NCI-H2081 treated with DMSO at 0.1 percent for 48 hours (cell line): ENCODE results near the gene RALY.

Experiments used
- DNase-seq: peaks from one replicate; lab custom pipeline; 2025; lab: John Stamatoyannopoulos, UW

RALY gene

GRCh38 chr20:34047010-34047687, 53.4 kb downstream of the RALY start:
- no peak for DNase-seq

GRCh38 chr20:34047917-34048316, 54.2 kb downstream of the RALY start:
- peak; percentile 19 for DNase-seq

- DNase-seq: no peak
These were observed 55.7 kb downstream of the RALY start for GRCh38 chr20:34049389-34049788.

GRCh38 chr20:34049897-34050695, 56.4 kb downstream of the RALY start:
- no peak for DNase-seq

GRCh38 chr20:34052414-34052813, 58.7 kb downstream of the RALY start:
- no peak for DNase-seq

- DNase-seq: no peak
These were observed 61.6 kb downstream of the RALY start for GRCh38 chr20:34055290-34055689.

- DNase-seq: no peak
These were observed 65.1 kb downstream of the RALY start for GRCh38 chr20:34058831-34059230.

GRCh38 chr20:34060970-34061369, 67.3 kb downstream of the RALY start:
- DNase-seq: no peak

- DNase-seq: no peak
These were observed 68.0 kb downstream of the RALY start for GRCh38 chr20:34061695-34062094.

GRCh38 chr20:34062570-34063482, 69.1 kb downstream of the RALY start:
- no peak for DNase-seq

GRCh38 chr20:34064286-34064685, 70.6 kb downstream of the RALY start:
- DNase-seq: no peak

GRCh38 chr20:34065260-34065659, 71.5 kb downstream of the RALY start:
- no peak for DNase-seq

- DNase-seq: no peak
These were observed 72.9 kb downstream of the RALY start for GRCh38 chr20:34066476-34067090.

GRCh38 chr20:34068001-34068400, 74.3 kb downstream of the RALY start:
- DNase-seq: no peak

- DNase-seq: peak; percentile 19
These were observed 75.8 kb downstream of the RALY start for GRCh38 chr20:34069341-34070078.

- no peak for DNase-seq
These were observed 76.3 kb downstream of the RALY start for GRCh38 chr20:34070079-34070439.

- no peak for DNase-seq
These were observed 77.1 kb downstream of the RALY start for GRCh38 chr20:34070859-34071258.

- no peak for DNase-seq
These were observed 78.4 kb downstream of the RALY start for GRCh38 chr20:34072076-34072475.

- no peak for DNase-seq
These were observed 79.1 kb downstream of the RALY start for GRCh38 chr20:34072778-34073177.

GRCh38 chr20:34074101-34074760, 80.5 kb downstream of the RALY start:
- DNase-seq: no peak

- DNase-seq: no peak
These were observed 81.9 kb downstream of the RALY start for GRCh38 chr20:34075647-34076046.
